ENCODE measurements around the gene TPSAB1.
"Not testable (repeated sequence)": the region's sequence is repeated elsewhere in the genome, so short reads cannot be mapped to it uniquely, and the experiment has no call there.

Gene TPSAB1

GRCh38 chr16:1240436-1240835, at the start of gene TPSAB1:
TSS of gene TPSAB1 (plus strand) at chr16:1240705. CDS start at chr16:1240939, 234 bp downstream.
- not testable (repeated sequence) for DNase-seq

GRCh38 chr16:1190789-1191188, 49.7 kb upstream of the TPSAB1 start:
- DNase-seq = not testable (repeated sequence)

DNA sequence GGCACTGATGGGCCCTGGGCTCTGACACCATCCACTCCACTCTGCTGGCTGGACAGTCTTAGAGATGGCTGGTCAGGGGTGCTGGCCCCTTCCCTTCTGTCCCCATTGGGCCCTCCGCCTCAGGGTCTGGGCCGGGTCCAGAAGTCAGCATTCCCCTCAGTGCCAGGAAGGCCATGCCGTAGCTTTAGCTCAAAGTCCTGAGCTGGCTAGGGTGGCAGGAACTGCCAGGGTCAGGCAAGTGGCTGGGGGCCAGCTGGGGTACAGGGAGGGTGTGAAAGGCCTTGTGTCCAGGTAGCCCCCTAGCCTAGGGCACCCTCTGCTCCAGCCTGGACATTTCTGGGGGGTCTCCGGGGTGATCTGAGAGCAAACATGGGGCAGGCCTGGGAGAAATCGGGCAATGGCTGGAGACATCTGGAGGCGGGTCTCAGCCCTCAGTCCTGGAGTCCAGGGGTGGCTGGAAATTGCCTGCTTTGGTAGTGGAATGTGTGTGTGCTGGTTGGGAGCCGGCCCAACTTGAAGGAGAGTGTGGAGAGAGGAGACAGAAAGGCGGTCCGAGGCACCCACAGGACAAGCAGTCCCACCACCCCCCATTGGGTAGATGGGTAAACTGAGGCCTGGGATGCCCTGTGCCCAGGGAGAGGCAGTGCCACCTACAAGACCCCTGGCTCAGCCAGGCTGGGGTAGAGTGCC, 48.0 kb upstream of the TPSAB1 start:
- no peak for DNase-seq

- DNase-seq = no peak
Measured at GRCh38 chr16:1193143-1193824, 47.2 kb upstream of the TPSAB1 start.

DNA sequence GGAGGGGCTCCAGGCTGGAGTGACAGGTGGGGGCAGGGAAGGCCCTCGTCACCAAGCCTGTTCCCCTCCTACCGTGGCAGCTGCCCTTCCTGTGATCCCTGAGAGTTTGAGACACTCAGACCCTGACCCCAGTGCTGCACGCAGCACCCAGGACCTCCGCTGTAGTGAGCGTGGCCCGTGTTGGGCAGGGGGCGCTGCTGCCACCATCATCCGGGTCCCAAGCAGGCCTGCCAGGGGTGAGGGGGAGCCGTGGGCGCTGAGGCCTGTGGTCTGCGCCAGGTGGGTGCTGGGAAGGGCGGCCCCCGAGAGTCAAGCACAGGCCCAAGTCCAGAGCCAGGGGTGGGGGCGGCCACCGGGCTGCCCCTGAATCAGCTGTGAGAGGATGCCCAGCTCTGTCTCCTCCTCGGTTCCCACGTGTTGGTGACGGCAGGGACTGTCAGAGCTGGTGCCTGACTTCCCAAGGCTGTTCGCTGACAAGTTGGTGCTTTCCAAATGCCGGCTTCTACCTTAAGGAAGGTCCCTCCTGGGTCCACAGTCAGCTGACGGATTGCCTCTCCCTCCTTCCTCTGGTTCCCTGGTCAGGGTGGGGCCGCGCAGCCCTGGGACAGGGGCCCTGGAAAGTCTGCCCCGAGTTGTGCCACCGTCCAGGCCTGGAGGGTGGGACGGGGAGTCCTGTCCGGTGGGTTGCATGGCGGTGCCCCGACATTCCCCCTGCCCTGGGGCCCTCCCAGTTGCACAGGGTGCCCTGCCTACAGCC, 46.5 kb upstream of the TPSAB1 start:
- no peak for DNase-seq

DNA sequence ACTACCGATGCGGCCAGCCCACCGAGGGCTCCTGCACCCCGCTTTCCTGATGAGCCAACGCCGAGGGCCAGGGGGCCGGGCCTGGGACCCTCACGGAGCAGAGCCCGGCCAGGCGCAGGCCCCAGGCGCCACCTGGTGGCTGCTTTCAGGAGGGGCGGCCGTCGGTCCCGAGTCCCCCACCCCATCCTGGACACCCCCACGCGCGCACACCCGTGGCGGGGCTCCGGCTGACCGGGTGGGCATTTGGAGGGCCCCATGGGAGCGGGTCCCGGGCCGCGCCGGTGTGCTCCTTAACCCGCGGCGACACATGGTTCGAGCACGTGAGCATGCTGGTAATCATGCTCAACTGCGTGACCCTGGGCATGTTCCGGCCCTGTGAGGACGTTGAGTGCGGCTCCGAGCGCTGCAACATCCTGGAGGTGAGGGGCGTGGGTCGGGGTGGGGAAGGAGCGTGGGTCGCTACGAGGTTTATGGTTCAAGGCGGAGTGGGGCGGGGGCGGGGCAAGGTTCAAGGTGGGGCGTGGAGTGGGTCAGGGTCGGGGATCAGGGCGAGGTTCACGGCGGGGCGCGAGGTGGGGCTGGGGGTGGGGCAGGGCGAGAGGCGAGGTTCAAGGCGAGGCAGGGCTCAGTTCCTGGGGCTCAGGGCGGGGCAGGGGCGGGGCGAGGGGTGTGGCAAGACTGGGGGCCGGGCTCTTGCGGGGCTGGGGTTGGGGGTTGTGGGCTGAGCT, 45.7 kb upstream of the TPSAB1 start:
- no peak for DNase-seq

GRCh38 chr16:1195393-1195666, 45.2 kb upstream of the TPSAB1 start:
- DNase-seq = no peak

DNA sequence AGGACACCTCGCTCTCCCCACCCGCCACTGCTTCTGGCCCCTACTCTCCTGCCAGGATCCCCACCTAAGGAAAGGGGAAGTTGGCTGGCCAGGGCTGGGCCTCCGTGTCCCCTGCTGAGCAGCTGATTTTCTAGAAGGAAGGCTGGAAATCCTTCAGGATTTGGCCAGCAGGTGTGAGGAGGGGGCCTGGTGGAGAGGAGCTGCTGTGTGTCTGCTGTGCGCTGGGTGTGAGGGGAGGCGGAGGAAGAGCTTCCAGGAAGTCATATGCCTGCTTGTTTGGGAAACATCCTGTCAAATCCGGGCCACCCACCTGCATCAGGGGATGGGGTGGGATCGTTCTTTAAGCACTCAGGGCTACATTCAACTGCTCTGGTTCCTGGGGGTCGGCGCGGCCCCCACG, 44.0 kb upstream of the TPSAB1 start:
- no peak for DNase-seq

GRCh38 chr16:1197237-1197866, 43.2 kb upstream of the TPSAB1 start:
- DNase-seq = no peak

DNA sequence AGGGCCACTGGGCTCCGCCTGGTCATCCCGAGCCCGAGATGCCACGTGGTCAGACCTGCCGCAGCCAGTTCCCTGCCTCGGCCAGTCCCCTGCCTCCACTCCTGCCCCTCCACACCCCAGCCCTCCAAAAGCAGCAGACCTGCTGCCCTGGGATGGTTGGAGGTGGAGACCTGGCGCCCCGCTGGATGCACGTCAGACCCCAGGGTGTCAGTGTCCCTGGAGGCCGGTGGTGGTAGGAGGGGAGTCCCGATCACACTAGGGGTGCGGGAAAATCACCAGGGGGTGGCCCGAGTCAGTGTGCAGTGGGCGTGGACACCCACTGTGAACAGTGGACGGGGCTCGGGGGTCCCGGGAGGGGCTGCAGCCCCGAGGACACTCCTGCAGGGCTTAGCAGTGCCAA, 42.3 kb upstream of the TPSAB1 start:
- DNase-seq = no peak

- DNase-seq = not testable (repeated sequence)
Measured at GRCh38 chr16:1198671-1199346, 41.7 kb upstream of the TPSAB1 start.

DNA sequence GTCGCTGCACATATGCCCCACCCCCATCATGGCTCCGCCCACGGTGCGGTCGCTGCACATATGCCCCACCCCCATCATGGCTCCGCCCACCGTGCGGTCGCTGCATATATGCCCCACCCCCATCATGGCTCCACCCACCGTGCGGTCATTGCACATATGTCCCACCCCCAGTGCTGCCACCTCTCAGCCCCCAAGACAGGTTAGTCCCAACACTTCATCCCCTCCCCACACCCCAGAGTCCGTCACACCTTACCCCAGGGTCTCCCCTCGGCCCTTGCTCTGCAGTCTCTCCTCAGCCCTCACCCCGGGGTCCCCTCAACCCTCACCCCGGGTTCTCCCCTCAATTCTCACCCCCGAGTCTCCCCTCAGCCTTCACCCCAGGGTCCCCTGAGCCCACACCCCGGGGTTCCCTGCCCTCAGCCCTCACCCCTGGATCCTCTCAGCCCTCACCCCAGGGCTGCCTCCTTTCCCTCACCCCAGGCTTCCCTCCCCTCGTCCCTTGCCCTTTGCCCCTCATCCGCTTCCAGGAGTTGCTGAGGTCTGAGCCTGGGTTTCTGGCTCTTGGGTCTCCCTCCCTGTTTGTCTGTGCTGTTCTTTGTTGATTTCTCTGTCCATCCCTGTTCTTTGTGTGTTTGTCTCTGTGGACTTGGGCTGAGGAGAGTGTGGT, 41.0 kb upstream of the TPSAB1 start:
- DNase-seq = no peak

DNA sequence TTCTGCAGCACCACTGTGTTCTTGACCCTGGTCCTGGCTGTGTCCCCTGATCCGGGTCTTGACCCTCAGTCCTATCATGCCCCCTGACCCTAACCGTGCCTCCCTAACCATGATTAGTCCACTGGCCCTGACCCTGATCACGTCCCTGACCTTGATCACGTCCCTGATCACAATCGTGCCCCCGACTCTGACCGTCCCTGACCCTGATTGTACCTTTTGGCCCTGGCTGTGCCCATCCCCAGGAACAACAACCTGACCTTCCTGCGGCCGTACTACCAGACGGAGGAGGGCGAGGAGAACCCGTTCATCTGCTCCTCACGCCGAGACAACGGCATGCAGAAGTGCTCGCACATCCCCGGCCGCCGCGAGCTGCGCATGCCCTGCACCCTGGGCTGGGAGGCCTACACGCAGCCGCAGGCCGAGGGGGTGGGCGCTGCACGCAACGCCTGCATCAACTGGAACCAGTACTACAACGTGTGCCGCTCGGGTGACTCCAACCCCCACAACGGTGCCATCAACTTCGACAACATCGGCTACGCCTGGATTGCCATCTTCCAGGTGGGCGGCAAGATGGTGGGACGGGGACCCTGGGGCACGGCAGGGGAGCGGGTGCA, 40.4 kb upstream of the TPSAB1 start:
- no peak for DNase-seq

DNA sequence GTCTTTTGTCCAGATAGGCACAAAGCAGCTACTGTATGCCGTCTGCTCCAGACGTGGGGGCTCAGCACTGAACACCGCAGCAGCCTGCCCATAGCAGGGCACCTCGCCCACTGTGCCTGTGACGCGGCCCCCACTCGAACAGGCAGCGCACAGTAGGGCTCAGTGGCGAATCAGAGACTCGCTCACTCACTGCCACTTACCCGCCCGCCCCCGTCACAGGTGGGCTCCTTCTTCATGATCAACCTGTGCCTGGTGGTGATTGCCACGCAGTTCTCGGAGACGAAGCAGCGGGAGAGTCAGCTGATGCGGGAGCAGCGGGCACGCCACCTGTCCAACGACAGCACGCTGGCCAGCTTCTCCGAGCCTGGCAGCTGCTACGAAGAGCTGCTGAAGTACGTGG, 39.1 kb upstream of the TPSAB1 start:
- DNase-seq = no peak

DNA sequence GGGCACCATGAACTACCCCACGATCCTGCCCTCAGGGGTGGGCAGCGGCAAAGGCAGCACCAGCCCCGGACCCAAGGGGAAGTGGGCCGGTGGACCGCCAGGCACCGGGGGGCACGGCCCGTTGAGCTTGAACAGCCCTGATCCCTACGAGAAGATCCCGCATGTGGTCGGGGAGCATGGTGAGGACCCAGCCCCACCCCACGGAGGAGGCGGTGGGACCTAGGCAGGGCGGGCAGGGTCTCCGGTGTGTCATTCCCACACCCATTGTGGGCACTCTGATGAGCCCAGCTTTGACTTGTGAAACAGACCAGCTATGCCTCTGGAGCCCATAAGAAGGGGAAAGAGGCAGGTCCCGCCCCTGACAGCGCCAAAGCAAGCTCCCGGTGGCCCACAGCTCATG, 38.2 kb upstream of the TPSAB1 start:
- no peak for DNase-seq

- DNase-seq = no peak
Measured at GRCh38 chr16:1204933-1205332, 35.6 kb upstream of the TPSAB1 start.

DNA sequence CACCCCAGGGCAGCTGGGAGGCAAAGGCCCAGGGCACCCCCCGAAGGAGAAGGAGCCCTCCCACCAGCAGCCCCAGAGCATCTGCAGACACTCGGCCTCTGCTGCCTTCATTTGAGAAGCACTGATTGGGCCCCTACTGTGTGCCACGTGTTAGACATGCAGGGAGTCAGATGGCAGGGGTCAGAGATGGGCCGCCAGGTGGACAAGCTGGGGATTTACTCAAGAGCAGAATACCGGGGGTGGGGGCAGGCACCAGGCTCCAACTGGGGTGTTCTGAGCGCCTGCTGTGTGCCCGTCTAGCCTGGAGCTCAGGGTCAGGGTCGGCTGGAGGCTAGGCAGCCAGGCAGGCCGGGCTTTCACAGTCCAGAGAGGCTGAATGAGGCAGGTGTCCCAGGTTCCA, 34.2 kb upstream of the TPSAB1 start:
- no peak for DNase-seq

DNA sequence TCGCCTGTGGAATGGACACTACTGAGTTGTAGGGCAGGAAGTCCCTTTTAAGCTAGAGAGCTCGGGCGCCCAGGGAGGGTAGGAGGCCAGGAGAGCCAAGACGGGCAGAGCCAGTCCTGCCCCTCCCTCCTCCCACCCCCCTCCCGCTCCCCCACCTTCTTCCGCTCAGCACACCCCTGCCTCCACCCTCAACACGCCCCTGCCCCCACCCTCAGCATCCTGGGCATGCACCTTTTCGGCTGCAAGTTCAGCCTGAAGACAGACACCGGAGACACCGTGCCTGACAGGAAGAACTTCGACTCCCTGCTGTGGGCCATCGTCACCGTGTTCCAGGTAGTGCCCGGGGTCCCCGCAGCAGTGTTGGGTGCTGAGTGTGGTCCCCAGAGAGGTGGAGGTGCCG, 33.7 kb upstream of the TPSAB1 start:
- DNase-seq = no peak

DNA sequence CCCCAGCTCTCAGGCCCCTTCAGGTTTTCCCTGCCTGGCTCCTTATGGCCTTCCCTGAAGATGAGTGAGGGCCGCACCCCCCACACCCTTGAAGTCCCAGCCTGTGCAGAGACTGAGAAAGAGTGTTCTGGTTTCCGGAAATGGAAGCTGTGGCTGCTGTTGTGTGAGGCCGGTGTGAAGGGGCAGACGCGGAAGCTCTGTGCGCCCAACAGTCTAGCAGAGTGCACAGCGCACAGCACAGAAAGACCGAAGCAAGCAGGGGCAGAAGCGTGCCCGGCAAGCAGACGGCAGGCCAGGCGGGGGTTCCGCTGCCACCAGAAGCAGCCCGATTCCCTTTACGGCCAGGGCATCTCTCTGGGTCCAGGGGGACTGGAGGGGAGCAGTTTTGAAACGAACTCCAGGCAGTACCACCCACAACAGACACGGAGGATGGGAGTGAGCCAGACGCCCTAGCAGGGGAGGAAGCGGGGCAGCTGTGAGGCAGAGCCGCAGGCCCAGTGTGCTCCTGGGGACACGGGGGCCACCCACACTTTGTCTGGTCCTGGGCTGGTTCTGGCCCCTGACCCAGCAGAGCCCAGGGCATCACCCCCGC, 32.2 kb upstream of the TPSAB1 start:
- no peak for DNase-seq

- DNase-seq = no peak
Measured at GRCh38 chr16:1209081-1209480, 31.4 kb upstream of the TPSAB1 start.

DNA sequence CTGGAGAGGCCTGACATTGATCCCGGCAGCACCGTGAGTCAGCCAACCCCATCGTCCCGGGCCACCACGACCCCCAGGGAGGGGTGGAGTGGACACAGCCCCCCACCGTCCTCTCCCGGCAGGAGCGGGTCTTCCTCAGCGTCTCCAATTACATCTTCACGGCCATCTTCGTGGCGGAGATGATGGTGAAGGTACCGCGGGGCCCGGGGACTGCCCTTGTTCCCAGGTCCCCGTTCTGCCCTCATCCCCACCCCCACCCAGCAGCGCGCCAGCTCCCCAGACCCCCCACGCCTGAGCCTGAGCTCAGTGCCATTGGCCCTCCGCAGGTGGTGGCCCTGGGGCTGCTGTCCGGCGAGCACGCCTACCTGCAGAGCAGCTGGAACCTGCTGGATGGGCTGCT, 30.0 kb upstream of the TPSAB1 start:
- DNase-seq = no peak
